ENCODE measurements around the gene IGFBP2.

IGFBP2 gene

DNA sequence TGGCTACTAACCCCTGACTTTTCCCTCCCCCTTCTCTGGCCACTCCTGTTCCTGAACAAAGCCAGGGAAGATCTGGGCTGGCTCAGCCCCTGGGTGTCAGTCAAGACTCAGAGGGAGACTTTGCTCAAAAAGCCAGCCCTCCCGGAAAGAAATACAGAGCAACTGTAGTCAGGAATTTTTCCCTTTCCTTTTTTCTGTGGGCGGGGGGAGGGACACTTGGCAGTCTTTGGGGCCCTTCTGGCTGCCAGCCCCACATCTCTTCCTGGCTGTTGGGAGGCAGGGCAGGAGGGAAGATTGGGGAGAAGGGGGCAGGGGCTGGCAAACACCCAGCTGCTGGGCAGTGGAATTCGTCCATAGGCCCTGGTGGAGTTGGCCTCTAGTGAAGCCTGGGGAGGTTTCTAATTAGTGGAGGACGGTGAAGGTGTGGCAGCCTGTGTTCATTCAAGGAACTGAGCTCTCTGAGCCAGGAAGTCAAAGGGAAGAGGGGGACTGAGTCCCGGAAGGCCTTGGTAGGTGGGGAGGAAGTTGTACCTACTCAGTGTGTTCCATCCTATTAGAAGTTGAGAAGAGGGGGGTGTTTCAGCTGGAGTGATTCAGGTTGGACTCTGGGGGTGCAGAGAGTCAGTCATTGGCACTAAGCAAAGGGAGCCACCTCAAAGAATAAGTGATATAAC lies 10.9 kb downstream of the IGFBP2 start:
- DNase-seq, result no peak

GRCh38 chr2:216644842-216645635 lies 11.8 kb downstream of the IGFBP2 start:
- DNase-seq, result peak; percentile 43

DNA sequence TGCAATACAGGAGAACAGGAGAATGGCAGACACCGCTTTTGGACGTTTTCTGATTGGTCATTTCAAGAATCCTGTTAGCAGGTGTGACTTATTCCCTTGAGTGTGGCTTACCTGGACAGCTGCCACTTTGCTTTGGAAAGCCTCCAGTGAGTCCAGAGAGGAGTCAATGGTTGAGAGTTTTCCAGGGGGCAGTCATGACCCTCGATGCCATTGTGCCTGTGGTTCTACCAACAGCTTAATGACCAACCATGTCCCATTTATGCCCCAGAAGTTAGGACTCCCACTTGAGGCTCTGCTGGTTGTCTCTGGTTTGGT lies 12.4 kb downstream of the IGFBP2 start:
- no peak for DNase-seq

DNA sequence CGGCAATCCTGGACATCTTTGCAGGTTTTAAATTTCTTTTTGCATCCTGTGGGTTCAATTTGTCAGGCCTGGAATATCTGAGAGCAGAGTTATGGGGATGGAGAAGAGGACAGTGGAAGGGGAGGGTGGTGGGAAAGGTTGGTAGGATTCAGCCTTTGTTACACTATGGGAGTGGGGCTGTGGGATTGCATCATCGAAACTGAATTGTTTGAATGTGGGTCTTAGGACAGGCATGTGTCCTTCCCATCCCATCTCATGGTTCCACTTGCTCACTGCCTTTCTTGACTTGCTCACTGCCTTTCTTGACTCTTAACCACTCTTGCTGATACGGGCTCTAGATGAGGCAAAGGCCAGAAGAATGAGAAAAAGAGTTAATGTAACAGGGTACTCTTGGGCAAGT lies 12.9 kb downstream of the IGFBP2 start:
- no peak for DNase-seq

DNA sequence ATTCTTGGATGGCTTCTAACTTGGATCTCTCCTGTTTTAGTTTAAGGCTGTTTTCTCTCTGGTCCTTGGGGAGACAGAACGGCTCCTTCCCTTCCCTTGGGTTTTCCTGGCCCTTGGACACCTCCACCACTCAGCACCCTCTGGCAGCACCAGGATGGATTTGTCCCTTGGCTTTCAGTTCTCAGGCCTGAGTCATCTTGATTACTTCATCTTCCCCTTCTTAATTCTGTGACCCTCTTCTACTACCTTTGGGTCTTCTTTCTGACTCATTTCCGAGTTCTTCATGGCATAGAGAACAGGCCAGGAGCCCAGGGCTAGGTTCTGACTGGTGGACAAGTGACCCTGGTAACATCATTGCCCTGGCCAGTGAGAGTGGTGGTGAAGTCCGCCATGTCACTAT lies 14.9 kb downstream of the IGFBP2 start:
- DNase-seq, result no peak

- DNase-seq, result no peak
Measured at GRCh38 chr2:216649574-216649973, 16.4 kb downstream of the IGFBP2 start.

- no peak for DNase-seq
Measured at GRCh38 chr2:216650626-216651257, 17.5 kb downstream of the IGFBP2 start.

DNA sequence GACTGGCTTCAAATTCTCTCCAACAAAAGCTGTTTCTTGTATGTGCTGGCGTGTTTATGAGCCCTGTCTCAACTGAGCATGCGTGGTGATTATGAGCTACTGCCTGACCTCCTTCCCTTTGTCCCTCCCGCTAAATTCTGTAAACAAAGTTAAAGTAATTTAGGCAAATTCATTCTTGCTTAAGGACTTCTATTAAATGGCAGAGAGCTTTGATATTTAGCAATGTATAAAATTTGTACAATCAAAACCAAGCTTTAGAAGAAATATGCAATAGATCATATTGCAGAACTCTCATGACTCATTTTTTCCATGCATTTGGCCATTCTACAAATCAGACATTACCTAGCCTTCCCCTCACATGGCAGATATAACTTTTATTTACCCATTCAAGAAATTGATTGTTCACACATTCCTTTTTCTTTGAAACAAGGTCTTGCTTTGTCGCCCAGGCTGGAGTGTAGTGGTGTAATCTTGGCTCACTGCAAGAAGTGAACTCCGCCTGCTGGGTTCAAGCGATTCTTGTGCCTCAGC lies 18.2 kb downstream of the IGFBP2 start:
- no peak for DNase-seq

DNA sequence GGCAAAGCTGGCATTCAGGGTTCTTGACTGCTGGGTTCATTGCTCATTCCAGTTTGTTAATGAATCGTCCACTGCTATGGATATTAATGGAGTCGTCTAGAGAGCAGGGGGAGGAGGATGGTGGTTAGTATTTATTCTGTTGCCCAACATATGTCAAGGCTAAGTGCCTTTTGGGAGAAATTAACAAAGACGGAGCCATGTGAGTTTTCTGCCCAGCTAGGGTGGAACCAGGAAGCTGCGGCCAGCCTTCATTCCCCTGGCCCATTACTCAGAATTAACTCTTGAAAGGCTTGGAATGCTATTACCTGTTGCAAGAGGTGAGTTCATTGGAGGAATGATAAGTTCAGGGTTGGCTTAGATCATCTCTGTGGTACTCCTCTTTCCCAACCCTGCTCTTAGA lies 19.3 kb downstream of the IGFBP2 start:
- no peak for DNase-seq

DNA sequence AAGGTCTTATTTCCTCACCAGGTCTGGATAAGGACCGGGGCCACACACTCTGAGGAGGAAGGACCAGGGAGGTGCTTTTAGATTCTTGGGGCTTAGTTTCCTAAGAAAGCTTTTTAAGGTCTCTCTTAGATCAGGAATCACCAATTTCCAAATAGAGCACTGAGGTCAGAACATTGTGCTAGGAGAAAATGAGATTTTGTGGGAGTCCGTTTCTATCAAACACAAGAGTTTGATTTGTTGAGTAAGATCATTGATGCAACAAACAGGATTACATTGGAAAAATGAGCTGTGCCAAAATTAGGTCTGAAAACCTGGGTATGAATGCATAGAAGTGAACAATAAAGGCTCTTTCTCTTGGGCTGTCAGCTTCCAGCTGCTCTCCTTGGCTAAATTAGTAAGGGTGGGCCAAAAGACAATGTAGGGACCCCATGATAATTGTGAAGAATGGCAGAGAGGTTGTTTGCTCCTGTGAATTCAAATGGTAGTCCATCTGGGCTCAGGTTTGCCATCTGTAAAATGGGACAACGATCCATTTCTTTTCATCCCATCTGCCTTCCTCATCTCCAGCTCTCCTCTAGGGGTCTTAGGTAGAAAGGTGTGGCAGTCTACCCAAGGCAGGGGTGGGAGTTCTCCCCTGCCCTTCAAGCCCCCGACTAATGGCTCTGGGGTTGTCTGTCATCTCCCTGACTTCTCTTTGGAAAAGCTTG lies 20.0 kb downstream of the IGFBP2 start:
- no peak for DNase-seq

DNA sequence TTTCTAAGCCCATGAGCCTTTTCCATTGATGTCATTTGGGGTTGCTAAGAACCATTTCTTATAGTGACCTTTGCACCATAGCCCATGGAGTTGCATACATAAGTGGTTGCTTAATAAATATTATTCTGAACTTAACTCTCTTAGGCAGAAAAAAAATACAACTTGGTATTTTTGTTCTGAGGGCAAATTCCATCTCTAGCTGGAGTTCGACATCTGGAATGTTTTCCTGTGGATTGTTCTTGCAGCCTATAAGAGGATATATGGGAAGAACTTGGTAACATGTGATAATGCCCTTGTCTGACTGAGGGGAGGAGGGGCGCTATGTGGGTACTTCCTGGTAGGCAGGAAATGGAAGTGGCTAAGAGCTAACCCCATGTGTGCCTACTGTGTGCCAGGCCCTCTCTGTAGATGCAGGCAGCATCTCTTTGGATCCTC lies 20.7 kb downstream of the IGFBP2 start:
- no peak for DNase-seq

GRCh38 chr2:216654528-216655052 lies 21.4 kb downstream of the IGFBP2 start:
- DNase-seq, result no peak

DNA sequence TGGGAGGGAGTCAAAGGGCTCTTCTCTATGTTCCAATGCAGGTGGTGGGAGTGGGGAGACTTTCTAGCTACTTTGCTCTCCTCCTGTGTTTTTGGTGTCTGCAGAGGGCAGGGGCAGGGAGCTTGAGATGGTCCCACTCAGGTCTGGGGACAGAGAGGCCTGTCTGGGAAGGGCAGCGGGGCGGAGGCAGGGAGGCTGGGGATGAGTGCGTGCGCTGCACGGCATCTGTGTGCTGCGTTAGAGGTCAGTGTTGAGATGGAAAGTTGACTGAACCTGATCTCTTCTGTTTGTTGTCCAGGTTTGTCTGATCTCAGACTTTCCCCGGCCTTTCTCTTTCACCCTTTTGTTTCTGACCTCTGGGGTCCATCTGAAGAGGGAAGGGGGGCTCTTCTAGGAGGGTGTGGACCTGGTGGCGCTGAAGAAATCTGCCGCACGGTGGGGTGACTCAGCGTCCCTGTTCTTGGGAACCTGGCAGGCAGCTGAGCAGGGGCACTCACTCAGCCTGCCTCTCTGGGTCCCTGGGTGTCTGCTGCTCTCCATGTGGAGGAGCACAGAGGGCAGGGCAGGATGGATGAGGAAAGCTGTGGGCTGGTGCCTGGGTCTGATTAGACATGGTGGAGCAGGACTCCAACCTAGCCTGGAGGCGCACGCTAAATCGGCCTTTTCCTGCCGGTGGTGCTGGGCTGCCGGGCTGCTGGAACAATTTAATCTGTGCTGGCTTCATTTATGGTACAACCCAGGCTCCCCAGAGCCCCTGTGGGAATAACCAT lies 24.1 kb downstream of the IGFBP2 start:
- no peak for DNase-seq

GRCh38 chr2:216657980-216658379 lies 24.8 kb downstream of the IGFBP2 start:
- no peak for DNase-seq

DNA sequence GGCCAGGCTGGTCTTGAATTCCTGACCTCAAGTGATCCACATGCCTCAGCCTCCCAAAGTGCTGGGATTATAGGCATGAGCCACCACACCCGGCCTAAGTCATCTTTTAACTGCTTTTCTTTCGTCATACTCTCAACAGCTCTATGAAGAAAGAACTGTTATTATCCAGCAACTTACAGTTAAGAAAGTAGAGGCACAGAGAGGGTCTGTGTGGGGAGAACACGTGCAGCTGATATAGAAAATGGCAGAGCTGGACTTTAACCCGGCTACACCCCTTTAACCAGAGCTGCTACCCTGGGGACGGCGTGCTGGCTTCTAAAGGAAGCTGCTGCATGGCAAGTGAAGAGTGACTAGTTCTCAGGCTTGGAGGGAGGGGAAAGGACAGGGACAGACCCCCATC lies 25.5 kb downstream of the IGFBP2 start:
- DNase-seq, result no peak

- no peak for DNase-seq
Measured at GRCh38 chr2:216659276-216659675, 26.1 kb downstream of the IGFBP2 start.

- DNase-seq, result no peak
Measured at GRCh38 chr2:216660496-216660895, 27.3 kb downstream of the IGFBP2 start.

DNA sequence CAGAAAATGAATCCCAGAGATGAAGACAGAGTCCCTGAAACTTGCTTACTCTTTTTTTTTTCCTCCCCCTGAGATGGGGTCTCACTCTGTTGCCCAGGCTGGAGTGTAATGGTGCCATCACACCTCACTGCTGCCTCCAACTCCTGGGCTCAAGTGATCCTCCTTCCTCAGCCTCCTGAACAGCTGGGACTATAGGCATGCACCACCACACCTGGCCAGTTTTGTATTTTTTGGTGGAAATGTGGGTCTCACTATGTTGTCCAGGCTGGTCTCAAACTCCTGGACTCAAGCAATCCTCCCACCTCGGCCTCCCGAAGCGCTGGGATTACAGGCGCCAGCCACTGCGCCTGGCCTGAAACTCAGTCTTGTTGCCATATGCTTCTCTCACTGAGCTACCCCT lies 27.8 kb downstream of the IGFBP2 start:
- no peak for DNase-seq

GRCh38 chr2:216661639-216662375 lies 28.6 kb downstream of the IGFBP2 start:
- no peak for DNase-seq

- DNase-seq, result no peak
Measured at GRCh38 chr2:216663106-216663505, 29.9 kb downstream of the IGFBP2 start.

DNA sequence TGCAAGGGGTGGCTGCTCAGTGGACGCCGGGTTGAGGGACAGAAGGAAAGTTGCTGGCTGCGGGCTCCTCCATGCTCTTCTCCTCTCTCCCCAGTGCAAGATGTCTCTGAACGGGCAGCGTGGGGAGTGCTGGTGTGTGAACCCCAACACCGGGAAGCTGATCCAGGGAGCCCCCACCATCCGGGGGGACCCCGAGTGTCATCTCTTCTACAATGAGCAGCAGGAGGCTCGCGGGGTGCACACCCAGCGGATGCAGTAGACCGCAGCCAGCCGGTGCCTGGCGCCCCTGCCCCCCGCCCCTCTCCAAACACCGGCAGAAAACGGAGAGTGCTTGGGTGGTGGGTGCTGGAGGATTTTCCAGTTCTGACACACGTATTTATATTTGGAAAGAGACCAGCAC lies 30.6 kb downstream of the IGFBP2 start:
- no peak for DNase-seq
